Stimulated activated CD4-positive, alpha-beta T cell treated with anti-CD3 and anti-CD28 coated beads, TNF-alpha, amount 100 ng/mL, for 4 hours (primary cell): ENCODE measurements around the gene UBR1.
"Not testable (repeated sequence)": the region's sequence is repeated elsewhere in the genome, so short reads cannot be mapped to it uniquely, and the experiment has no call there.

ENCODE experiments used
- DNase-seq, 3 experiments: peaks; one replicate each; pipeline ENCODE4 v3.0.0-alpha.2; 2020; ENCODE audit warnings: low read depth in 3 of 3

Gene UBR1

DNA sequence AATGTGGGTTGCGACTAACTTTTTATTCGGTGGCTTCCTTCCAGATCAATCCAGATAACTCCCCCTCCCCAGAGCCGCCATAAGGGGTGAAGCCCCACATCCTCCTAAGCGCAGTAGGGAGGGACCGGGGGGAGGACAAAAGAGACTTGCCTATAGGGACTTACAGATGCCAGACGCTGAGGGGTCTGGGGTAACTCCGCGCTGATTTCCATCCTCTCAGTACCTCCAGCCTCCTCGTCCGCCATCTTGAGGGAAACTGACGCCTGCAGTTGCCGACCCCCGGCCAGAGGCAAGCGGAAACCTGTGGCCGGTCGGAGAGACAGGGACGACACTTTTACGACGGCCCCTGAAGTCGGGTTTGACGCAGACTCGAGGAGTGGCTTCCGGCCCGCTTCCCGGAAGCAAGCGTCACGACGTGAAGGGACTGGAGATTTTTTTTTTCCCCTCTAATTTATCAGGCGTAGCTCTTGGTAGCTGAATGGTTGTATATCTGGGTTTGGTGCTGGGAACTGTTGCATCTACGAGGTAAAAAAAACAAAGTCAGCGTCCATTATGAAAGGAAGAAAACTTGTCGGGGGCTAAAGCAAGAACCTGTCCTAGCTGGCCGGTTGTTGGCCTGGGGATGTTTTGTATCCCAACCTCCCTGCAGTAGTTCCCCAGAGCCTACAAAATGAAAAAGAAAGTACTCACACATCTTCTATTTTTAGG lies at the start of gene UBR1:
Gene UBR1, minus strand, starts transcription at position 261 of the 708 bp plus-strand sequence. Its CDS starts 16 bp downstream, at position 245.
- peak; percentile 71 to 84 (median 83) for DNase-seq

DNA sequence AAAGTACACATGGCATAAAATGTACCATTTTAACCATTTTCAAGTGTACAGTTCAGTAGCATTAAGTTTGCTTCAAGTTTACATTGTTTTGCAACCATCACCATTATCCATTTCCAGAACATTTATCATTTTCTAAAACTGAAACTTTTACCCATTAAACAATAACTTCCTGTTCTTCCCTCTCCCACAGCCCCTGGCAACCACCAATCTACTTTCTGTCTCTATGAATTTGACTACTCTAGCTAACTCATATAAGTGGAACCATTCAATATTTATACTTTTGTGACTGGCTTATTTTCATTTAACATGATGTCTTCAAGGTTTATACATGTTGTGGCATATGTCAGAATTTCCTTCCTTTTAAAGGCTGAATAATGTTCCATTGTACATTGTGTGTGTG lies 47.4 kb upstream of the UBR1 start:
- no peak for DNase-seq

DNA sequence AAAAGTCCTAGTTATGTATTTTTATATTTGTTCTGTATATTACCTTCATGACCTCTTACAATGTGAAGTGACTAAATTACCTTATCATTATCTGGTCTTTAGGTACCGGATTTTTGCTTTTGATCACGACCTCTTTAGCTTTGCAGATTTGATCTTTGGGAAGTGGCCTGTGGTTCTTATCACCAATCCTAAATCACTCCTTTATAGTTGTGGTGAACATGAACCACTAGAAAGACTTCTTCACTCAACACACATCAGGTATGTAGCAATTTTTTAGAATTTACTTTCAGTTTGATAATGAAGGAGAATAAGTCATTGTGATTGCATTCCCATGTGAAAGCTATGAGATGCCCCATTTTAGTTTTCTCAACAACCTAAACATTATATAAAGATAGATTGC lies 45.9 kb upstream of the UBR1 start:
- no peak for DNase-seq

DNA sequence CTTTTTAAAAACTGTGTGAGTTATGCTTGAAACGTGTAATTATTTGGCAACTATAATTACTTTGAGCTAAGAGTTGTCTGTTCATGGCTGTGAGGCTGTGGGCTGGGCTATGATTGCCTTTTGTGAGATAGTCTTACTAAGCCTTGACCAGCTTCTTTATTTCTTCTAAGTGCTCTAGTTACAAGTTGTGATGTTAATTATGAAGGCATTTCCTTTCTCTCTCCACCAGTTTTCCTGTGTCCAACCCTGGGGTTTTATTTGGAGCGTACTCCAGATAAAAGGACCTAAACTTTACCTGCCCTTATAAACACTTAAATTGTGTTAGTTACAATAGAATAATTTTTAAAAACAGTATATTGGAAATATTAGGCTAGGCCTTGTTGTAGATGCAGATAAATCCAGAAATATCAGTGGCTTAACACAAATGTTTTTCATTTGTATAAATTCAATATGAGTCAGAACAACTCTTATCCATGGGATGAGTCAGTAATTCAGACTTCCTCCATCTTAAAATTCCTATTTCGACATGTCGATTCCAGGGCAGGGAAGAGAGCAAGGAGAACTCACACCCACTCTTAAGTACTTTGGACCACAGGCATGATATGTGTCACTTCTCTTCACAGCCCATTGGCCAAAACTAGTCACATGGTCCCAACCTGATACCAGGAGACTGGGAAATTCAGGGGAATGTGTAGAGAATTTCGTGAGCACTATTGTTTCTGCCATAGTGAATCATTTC lies 44.5 kb upstream of the UBR1 start:
- DNase-seq, result no peak

DNA sequence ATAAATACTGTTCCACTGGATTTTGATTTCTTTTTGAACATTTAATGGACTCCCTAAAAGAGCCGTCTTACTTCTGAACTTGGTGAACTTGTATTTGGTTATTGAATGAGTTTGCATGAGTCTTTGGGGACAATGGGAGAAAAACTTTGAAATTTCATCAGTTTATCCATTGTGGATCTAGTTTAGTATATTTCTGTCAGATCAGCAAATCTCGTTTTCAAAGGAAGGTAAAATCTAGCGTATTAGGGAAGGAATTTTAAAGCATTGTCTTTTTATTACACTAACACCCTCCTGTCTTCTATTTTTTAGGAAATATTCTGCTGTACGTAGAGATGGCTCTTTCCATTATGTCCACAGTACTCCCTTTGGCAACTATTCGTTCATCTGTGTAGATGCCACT lies 40.3 kb upstream of the UBR1 start:
- DNase-seq, result no peak

DNA sequence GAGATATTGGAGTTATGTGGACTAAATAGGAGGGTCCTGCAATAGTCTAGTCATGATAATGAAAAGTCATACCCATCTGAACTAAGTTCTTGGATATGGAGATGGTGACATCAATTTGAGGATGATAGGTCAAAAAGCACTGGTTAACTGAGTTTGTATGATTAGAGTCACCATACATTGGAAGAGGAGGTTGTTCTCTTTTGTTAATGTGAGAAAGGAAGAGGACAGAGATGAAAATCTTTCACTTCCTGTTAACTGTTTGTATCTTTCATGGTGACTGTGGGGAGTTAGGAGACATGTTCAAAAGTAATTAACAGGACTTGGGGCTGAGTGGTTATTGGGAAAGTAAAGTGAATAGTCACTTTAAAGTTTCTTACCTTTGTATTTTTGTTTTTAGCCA lies 38.7 kb upstream of the UBR1 start:
- no peak for DNase-seq

DNA sequence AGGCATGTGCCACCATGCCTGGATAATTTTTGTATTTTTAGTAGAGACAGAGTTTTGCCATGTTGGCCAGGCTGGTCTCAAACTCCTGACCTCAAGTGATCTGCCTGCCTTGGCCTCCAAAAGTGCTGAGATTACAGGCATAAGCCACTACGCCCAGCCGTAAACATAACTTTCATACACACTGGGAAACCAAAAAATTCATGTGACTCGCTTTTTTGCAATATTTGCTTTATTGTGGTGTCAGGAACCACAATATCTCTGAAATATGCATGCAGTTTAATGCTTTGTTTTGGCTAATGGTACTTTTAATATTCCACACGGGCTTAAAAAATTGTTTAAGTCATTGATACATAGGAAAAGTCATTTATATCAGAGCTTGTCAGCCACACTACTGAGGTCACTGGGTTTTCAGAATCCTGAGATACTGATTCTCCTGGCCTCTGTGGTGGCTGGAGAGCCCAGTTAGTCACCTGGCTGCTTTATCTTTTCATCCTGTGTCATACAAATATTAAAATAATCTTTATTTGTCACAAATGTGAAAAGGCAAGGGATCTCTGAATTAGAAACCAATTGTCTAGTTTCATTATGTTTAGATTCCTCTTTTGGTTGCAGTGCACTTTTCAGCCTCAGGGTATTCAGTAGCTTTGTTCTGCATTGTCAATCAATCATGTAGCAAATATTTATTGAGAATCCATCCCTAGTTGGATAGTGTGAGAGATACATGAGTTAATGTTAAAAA lies 37.5 kb upstream of the UBR1 start:
- no peak for DNase-seq

DNA sequence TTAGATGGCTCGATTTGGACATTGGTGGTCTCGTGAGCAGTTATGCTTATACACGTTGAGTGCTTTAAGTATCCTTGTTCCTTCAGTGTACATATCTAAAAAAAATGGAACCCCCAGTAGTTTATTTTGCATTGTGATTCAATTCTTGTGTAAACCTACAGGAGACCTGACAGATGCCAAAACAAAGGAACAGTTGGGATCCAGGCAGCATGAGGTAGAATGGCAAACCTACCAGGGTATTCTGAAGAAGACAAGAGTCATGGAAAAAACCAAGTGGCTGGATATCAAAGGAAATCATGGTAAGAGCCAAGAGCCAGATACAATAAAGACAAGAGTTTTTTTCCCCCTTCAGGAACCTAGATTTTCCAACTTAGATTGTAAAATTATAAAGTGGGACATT lies 29.5 kb upstream of the UBR1 start:
- DNase-seq, result no peak

DNA sequence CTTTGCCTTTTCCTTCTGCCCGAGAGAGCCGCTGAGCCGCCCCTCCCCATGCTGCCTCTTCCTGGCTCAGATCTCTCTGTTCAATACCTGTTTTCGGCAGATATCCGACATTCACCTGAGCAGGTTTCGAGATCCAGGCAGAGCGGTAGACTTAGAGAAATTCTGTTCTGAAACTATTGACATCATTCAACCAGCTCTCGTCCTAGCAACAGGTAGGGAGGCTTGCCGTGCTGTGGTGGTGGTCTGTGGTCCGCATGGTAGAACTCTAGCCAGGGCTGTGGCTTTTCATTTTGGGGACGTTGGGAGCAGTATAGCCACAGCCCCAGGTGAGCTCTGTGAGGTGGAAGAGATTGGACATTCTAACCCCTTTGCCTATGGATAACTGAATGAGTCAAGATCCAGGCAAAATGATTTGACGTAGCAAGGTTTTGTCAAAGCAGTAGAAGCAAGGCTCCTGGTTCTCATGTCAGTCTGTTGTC lies 28.4 kb upstream of the UBR1 start:
- DNase-seq, result no peak

DNA sequence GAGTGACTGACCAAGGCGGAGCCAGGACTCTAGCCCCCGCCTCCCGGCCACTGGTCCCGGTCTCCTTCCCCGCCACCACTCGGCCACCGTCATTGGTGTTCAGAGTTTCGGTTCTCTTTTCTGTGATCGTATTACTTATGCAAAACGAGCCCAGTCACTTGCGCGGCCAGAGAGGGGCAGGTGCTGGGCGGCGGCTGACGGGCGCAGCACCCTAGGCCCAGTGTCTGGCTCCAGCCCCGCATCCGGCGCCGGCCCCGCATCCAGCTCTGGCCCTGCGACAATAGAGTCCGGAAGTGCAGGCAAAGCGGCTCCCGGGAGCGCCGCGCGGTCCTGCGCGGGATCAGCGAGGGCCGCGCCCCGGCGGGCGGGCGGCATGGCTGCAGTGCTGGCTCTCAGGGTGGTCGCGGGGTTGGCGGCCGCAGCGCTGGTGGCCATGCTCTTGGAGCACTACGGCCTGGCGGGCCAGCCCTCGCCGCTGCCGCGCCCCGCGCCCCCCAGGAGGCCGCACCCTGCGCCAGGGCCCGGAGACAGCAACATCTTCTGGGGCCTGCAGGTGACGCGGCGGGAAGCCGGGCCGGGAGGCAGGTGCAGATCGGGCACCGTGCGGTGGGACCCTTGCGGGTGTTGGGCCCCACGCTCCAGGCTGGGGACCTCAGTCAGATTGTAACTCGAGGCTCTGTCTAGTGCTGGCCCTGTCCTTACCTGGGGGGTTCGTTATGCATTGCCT lies 27.8 kb upstream of the UBR1 start, which contains the start of gene TMEM62:
Gene TMEM62, plus strand, starts transcription at position 157 of the 727 bp plus-strand sequence. Its CDS starts 217 bp downstream, at position 374.
- DNase-seq, result peak; percentile 23 to 33 (median 28)

DNA sequence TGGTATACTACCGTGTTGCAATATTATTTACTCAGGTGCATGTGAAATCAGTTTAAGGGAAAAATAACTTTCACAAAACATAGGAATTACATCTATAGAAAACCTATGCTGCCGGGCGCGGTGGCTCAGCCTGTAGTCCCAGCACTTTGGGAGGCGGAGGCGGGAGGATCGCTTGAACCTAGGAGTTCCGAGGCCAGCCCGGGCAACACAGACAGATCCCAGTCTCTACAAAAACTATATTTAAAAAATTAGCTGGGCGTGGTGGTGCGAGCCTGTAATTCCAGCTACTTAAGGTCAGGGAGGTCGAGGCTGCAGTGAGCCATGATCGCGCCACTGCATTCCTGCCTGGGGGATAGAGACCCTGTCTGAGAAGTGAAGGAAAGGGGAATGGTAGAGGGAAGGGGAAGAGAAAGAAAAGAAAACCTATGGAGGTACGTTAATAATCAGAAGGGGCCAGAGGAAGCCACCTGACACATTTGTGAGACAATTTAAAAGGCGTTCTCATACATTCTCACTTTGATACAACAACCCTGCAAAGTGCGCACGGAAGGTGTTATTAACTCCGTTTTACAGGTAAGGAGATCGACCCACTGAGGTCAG lies 27.1 kb upstream of the UBR1 start:
- DNase-seq, result no peak

DNA sequence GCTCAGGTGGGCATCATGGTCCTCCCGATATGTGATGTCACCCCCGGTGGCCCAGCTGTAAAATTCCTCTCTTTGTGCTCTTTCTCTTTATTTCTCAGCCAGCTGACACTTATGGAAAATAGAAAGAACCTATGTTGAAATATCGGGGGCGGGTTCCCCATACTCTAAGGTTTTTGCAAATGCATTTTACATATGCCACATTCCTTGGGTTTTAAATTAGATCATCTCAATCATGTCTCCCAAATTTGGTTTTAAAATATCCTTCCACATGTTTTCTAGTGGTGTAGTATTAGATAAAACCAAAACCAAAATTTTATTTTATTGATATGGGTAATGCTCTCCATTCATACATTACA lies 23.1 kb upstream of the UBR1 start:
- no peak for DNase-seq

DNA sequence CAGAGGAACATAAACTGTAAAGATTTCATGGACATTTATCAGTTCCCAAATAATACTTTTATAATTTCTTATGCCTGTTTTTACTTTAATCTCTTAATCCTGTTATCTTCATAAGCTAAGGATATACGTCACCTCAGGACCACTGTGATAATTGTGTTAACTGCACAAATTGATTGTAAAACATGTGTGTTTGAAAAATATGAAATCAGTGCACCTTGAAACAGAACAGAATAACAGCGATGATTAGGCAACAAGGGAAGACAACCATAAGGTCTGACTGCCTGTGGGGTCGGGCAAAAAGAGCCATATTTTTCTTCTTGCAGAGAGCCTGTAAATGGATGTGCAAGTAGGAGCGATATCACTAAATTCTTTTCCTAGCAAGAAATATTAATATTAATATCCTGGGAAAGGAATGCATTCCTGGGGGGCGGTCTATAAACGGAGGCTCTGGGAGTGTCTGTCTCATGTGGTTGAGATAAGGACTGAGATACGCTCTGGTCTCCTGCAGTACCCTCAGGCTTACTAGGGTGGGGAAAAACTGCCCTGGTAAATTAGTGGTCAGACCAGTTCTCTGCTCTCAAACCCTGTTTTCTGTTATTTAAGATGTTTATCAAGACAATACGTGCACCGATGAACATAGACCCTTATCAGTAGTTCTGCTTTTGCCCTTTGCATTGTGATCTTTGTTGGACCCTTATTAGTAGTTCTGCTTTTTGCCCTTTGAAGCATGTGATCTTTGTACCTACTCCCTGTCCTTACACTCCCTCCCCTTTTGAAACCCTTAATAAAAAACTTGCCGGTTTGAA lies 22.5 kb upstream of the UBR1 start:
- not testable (repeated sequence) for DNase-seq

DNA sequence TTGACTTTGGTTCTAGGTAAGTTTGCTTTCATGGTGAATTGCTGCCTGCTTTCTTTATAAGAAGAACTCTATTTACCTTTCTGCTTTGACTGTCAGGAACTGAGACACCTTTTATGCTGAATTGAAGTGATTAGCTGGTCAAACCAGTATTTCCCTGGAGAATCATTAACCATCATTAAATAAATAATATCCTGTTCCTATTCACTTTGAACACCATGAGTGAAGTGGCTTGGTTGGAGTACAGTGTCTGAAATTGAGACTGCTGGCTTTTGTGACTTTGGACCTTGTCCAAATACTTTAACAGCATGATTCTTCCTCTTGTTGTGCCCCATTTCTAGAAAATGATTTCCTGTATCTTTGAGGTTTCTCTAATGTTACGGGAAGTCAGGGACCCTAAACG lies 21.9 kb upstream of the UBR1 start:
- DNase-seq, result no peak

DNA sequence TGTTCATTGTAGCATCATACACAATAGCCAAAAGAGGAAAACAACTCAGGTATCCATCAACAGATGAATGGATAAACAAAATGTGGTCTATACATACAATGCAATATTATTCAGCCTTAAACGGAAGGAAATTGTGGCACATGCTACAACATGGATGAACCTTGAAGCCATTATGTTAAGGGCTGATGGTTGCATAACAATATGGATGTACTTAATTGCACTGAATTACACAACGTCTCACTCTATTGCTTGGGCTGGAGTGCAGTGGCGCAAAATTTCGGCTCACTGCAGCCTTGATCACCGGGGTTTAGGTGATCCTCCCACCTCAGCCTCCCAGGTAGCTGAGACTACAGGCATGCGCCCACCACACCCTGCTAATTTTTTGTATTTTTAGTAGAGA lies 20.5 kb upstream of the UBR1 start:
- no peak for DNase-seq

DNA sequence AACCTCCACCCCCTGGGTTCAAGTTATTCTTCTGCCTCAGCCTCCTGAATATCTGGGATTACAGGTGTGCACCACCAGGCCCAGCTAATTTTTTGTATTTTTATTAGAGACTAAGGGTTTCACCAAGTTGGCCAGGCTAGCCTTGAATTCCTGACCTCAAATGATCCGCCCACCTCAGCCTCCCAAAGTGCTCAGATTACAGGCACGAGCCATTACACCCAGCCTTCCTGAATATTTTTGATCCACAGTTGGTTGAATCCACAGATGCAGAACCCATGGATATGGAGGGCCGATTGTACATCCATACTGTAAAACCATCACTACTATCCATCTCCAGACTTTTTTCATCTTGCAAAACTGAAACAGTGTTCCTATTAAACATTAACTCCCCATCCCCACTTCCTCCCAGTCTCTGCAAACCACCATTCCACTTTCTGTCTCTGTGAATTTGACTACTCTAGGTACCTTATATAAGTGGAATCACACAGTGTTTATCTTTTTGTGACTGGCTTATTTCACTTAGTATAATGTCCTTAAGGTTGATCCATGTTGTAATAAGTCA lies 19.3 kb upstream of the UBR1 start:
- DNase-seq, result no peak

DNA sequence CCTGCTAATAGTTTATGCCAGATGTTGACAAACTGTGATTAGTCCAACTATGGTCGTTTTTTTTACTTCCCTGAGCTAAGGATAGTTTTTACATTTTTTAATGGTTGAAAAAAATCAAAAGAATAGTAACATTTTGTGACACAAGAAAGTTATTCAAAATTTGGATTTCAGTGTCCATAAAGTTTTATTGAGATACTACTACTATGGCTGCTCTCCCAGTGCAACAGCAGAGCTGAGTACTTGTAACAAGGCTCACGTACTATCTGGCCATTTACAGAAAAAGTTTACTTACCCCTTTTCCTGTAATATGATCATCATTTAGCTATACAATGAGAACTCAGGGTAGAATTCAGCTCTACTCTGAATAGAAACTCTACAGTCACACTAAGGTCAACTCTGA lies 16.0 kb upstream of the UBR1 start:
- no peak for DNase-seq

DNA sequence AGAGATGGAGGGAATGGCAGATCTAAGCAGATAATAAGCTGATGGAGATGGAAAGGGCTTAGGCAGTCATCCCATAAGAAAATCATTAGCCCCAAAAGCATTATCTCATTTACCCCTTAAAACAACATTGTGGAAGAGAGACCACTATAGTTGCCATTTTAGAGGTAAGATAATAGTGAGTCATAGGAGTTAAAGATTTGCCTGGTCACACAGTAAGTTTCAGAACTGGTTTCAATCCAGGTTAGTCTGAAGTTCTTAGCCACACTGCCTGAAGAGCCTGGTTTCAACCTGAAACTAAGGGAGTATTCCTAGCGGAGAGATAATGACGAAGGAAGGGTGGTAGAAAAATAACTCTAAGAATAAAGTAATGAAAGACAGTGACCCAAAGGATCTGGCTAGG lies 13.0 kb upstream of the UBR1 start:
- DNase-seq, result no peak

DNA sequence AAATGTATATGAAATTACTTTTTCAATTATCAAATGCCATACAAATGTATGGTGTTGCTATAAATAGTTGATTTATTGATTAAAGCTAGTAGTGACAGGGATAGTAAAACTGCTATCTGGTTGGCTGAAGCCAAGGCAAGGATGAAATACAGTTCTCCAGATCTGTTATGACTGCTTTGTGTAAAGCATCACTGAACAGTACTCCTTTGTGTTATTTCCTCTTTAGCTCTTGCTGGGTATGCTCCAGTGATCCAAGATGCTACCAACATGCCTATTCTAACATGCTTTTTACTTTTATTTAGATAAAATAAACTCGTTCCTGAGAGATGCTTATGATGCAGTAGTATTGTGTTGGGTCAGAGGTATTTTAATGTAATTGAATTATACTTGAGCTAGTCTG lies 12.4 kb upstream of the UBR1 start:
- no peak for DNase-seq

DNA sequence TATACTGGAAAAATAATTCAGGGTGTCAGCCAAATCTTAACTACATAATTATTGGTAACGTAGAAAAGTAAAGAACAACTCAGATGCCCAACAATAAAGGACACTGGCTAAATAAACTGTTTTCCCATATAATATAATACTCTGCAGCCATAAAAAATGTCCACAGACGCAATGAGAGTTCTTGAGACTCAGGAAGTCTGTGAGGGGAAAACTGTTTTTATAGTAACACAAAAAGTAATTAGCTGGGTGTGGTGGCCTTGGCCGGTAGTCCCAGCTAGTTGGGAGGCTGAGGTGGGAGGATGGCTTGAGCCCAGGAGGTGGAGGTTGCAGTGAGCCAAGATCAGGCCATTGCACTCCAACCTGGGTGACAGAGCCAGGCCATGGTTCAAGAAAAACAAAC lies 5.5 kb upstream of the UBR1 start:
- DNase-seq, result no peak
